H1 (cell line): ENCODE results near the gene VAPB. TPM values are rescaled to one million over a fixed set of nuclear protein-coding genes. Genes with fewer than 3 reads are reported as not detected.

Source experiments
- CBX5 ChIP-seq: fragments of 300-800, 300-1000 bp; sonication (generic); IDR thresholded peaks from 2 replicates; pipeline ENCODE4 v1.7.1; 2016; ENCODE audit warnings: antibody characterized with exemption, low read length, low read depth
- GTF2F1 ChIP-seq: IDR thresholded peaks from 2 replicates; pipeline ENCODE4 v1.6.1; 2012; ENCODE audit warnings: low read depth, low read length, improper control_type of control experiment, borderline replicate concordance
- SP2 ChIP-seq: IDR thresholded peaks from 2 replicates; pipeline ENCODE4 v1.6.1; 2012; ENCODE audit warnings: mild to moderate bottlenecking, low read length, inconsistent platforms
- ZNF274 ChIP-seq: IDR thresholded peaks from 2 replicates; pipeline ENCODE4 v1.7.0; 2012; ENCODE audit warnings: low read length, borderline replicate concordance; ENCODE audit errors: extremely low read depth
- polyA plus RNA-seq, 7 experiments: library from polyadenylated mRNA; depleted of rRNA in 3 of 7; stranded (reverse) in 5 of 7; unstranded in 2 of 7; fragments of >200 nt in 5 of 7; fragments of 200-250 nt in 2 of 7; gene quantifications; 1 replicate in 5 of 7; 2 replicates in 1 of 7; 4 replicates in 1 of 7; pipeline versions ENCODE4 v1.2.1 to v1.2.3, GENCODE V29; 2011 to 2013; ENCODE audit warnings: missing spikeins in 2 of 7, mixed read lengths in 2 of 7
- total RNA-seq: library from RNA; stranded (reverse); fragmentation: NEBNext Ultra II Directional; extraction: Animal tissue kit (Norgen Biotek cat#: 25700); gene quantifications from 2 replicates; pipeline ENCODE4 v1.2.1, GENCODE V29; 2021
- TF ChIP-seq, protein P1 (sequence below): fragments of 300-600 bp; sonication (generic); IDR thresholded peaks from 2 replicates; pipeline ENCODE4 v1.7.1; 2012; ENCODE audit warnings: low read length, moderate library complexity, mild to moderate bottlenecking, inconsistent platforms; ENCODE audit not compliant: insufficient replicate concordance
- TF ChIP-seq, protein P2 (sequence below): IDR thresholded peaks from 2 replicates; pipeline ENCODE4 v1.6.1; 2012; ENCODE audit warnings: inconsistent platforms

VAPB gene
- total and polyA plus RNA-seq, 2 of the 8 experiments (the other 6 are each of a cell fraction or from before 2014, with no cell fraction given) = 24.4 to 62.8 TPM

GRCh38 chr20:58480551-58481336, 91.7 kb downstream of the VAPB start (continued):
- no peak for TF ChIP-seq SP2
- no peak for TF ChIP-seq CBX5
- TF ChIP-seq GTF2F1 = no peak
- no peak for TF ChIP-seq ZNF274
- TF ChIP-seq, protein P1, sequence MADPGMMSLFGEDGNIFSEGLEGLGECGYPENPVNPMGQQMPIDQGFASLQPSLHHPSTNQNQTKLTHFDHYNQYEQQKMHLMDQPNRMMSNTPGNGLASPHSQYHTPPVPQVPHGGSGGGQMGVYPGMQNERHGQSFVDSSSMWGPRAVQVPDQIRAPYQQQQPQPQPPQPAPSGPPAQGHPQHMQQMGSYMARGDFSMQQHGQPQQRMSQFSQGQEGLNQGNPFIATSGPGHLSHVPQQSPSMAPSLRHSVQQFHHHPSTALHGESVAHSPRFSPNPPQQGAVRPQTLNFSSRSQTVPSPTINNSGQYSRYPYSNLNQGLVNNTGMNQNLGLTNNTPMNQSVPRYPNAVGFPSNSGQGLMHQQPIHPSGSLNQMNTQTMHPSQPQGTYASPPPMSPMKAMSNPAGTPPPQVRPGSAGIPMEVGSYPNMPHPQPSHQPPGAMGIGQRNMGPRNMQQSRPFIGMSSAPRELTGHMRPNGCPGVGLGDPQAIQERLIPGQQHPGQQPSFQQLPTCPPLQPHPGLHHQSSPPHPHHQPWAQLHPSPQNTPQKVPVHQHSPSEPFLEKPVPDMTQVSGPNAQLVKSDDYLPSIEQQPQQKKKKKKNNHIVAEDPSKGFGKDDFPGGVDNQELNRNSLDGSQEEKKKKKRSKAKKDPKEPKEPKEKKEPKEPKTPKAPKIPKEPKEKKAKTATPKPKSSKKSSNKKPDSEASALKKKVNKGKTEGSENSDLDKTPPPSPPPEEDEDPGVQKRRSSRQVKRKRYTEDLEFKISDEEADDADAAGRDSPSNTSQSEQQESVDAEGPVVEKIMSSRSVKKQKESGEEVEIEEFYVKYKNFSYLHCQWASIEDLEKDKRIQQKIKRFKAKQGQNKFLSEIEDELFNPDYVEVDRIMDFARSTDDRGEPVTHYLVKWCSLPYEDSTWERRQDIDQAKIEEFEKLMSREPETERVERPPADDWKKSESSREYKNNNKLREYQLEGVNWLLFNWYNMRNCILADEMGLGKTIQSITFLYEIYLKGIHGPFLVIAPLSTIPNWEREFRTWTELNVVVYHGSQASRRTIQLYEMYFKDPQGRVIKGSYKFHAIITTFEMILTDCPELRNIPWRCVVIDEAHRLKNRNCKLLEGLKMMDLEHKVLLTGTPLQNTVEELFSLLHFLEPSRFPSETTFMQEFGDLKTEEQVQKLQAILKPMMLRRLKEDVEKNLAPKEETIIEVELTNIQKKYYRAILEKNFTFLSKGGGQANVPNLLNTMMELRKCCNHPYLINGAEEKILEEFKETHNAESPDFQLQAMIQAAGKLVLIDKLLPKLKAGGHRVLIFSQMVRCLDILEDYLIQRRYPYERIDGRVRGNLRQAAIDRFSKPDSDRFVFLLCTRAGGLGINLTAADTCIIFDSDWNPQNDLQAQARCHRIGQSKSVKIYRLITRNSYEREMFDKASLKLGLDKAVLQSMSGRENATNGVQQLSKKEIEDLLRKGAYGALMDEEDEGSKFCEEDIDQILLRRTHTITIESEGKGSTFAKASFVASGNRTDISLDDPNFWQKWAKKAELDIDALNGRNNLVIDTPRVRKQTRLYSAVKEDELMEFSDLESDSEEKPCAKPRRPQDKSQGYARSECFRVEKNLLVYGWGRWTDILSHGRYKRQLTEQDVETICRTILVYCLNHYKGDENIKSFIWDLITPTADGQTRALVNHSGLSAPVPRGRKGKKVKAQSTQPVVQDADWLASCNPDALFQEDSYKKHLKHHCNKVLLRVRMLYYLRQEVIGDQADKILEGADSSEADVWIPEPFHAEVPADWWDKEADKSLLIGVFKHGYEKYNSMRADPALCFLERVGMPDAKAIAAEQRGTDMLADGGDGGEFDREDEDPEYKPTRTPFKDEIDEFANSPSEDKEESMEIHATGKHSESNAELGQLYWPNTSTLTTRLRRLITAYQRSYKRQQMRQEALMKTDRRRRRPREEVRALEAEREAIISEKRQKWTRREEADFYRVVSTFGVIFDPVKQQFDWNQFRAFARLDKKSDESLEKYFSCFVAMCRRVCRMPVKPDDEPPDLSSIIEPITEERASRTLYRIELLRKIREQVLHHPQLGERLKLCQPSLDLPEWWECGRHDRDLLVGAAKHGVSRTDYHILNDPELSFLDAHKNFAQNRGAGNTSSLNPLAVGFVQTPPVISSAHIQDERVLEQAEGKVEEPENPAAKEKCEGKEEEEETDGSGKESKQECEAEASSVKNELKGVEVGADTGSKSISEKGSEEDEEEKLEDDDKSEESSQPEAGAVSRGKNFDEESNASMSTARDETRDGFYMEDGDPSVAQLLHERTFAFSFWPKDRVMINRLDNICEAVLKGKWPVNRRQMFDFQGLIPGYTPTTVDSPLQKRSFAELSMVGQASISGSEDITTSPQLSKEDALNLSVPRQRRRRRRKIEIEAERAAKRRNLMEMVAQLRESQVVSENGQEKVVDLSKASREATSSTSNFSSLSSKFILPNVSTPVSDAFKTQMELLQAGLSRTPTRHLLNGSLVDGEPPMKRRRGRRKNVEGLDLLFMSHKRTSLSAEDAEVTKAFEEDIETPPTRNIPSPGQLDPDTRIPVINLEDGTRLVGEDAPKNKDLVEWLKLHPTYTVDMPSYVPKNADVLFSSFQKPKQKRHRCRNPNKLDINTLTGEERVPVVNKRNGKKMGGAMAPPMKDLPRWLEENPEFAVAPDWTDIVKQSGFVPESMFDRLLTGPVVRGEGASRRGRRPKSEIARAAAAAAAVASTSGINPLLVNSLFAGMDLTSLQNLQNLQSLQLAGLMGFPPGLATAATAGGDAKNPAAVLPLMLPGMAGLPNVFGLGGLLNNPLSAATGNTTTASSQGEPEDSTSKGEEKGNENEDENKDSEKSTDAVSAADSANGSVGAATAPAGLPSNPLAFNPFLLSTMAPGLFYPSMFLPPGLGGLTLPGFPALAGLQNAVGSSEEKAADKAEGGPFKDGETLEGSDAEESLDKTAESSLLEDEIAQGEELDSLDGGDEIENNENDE = no peak
- TF ChIP-seq, protein P2, sequence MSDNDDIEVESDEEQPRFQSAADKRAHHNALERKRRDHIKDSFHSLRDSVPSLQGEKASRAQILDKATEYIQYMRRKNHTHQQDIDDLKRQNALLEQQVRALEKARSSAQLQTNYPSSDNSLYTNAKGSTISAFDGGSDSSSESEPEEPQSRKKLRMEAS = no peak
